CD4-positive, alpha-beta T cell (primary cell): ENCODE data around the gene COX4I1. TPM values are rescaled to one million over a fixed set of nuclear protein-coding genes. Genes with fewer than 3 reads are reported as not detected.

ENCODE experiments used
- ATAC-seq: fragments of 200-7000 bp; cut with Tn5 transposase; one replicate; pipeline ENCODE4 v1.10.0; 2022; ENCODE audit warnings: mild to moderate bottlenecking; ENCODE audit not compliant: poor library complexity
- CTCF ChIA-PET: fragments of 350-600 bp; sonication (Branson Sonifier 250); formaldehyde crosslinking; loops from one replicate; lab custom pipeline; 2021; ENCODE audit warnings: antibody characterized with exemption, inconsistent platforms; lab: Charles Lee
- POLR2A ChIA-PET: fragments of 350-600 bp; sonication (Branson Sonifier 250); formaldehyde crosslinking; loops from one replicate; lab custom pipeline; 2021; ENCODE audit warnings: antibody characterized with exemption, inconsistent platforms; lab: Charles Lee
- DNase-seq, 14 experiments: peaks; one replicate each; pipeline ENCODE4 v3.0.0-alpha.2; 2013 to 2020; ENCODE audit warnings: mixed read lengths in 2 of 14
- H3K27ac ChIP-seq, 2 donors: one replicate each; pipeline versions ENCODE4 v1.5.1 to v1.7.0; 2013; ENCODE audit warnings: low read length in 2 of 2, low read depth in 1 of 2, mild to moderate bottlenecking in 1 of 2
- H3K27me3 ChIP-seq, 2 experiments: 1 replicate in 1 of 2; 2 replicates in 1 of 2; pipeline versions ENCODE4 v1.6.1 to v1.7.0; 2013; ENCODE audit warnings: low read length in 2 of 2, control low read depth in 1 of 2, mild to moderate bottlenecking in 1 of 2, moderate library complexity in 1 of 2; ENCODE audit not compliant: insufficient read depth in 2 of 2, control insufficient read depth in 1 of 2
- H3K36me3 ChIP-seq: one replicate; pipeline ENCODE4 v1.6.1; 2013; ENCODE audit warnings: low read length, control low read depth; ENCODE audit not compliant: insufficient read depth
- H3K4me1 ChIP-seq: one replicate; pipeline ENCODE4 v1.6.1; 2013; ENCODE audit warnings: low read length, control low read depth; ENCODE audit not compliant: insufficient read depth
- H3K4me3 ChIP-seq: one replicate; pipeline ENCODE4 v1.5.1; 2013; ENCODE audit warnings: mild to moderate bottlenecking, low read length, moderate library complexity
- H3K9me3 ChIP-seq, 2 experiments: 1 replicate in 1 of 2; 2 replicates in 1 of 2; pipeline versions ENCODE4 v1.6.1 to v1.7.0; 2013; ENCODE audit warnings: low read length in 2 of 2, mild to moderate bottlenecking in 2 of 2, control low read depth in 1 of 2, moderate library complexity in 1 of 2; ENCODE audit not compliant: control insufficient read depth in 1 of 2, insufficient read depth in 1 of 2
- H3K27ac Mint-ChIP-seq: one replicate; pipeline ENCODE4 v1.8.0; 2020; ENCODE audit warnings: mixed read lengths
- H3K27me3 Mint-ChIP-seq: one replicate; pipeline ENCODE4 v1.8.0; 2021; ENCODE audit warnings: mixed read lengths
- H3K36me3 Mint-ChIP-seq: one replicate; pipeline ENCODE4 v1.8.0; 2021; ENCODE audit warnings: low read depth, mixed read lengths
- H3K4me1 Mint-ChIP-seq: one replicate; pipeline ENCODE4 v1.8.0; 2021; ENCODE audit warnings: low read depth, mixed read lengths
- H3K4me3 Mint-ChIP-seq: one replicate; pipeline ENCODE4 v1.8.0; 2020; ENCODE audit warnings: mild to moderate bottlenecking, mixed read lengths
- H3K9me3 Mint-ChIP-seq: one replicate; pipeline ENCODE4 v1.8.0; 2020; ENCODE audit warnings: mixed read lengths
- CTCF ChIP-seq: fragments of 200-600 bp; IDR thresholded peaks from one replicate; pipeline ENCODE4 v1.8.0; 2022; ENCODE audit warnings: antibody characterized with exemption, mild to moderate bottlenecking
- intact Hi-C, 2 experiments: fragments of 100-400 bp; cut with DNase I in 1 of 2; cut with micrococcal nuclease in 1 of 2; formaldehyde crosslinking; loops; one replicate each; pipeline versions ENCODE4 v1.15.1 to v1.9.0; 2023 to 2025; cut with DNase I, micrococcal nuclease
- total RNA-seq, 174 experiments: library from RNA in 2 of 174; stranded (reverse) in 2 of 174; gene quantifications; one replicate each; pipeline ENCODE4 v1.2.3 and lab custom pipeline; 2021 to 2026

The COX4I1 gene
- total RNA-seq, 2 experiments from 2014 or later: 749 to 750 TPM

DNA sequence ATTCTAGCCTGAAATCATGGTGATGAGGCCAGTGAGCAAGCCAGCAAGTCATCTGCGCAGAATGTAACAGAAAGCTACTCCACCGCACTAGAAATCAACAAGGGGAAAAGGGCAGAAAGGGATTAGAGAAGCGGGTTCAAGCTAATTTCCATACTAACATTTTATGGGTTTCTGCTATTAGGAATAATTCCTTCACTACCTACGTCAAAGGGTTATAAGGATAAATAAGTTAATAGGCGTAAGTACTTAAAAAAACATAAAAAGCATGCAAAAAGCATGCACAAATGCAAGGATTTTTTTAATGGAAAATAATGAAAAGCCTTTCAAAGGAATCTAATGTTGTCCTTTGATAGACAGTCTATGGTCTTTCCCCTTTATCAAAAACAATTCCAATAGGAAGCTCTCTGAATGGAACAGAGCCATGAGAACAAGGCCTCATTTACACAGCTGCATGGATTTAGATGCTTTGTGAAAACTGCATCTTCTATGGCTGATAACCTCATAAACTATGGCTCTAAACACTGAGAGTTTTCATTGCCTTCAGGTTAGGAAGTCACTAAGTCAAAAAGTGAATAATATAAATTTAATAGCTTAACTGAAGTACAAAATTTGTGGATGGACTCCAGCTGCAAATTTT, 5.7 kb upstream of the COX4I1 start:
- H3K36me3 Mint-ChIP-seq: peaks cover 90% of the 10 kb centered on the region
- TF ChIP-seq CTCF: no peak
- no peaks in the 10 kb centered on the region for H3K9me3 Mint-ChIP-seq
- peak overlapping the region; percentile 30 for H3K4me3 Mint-ChIP-seq
- peaks cover 18% of the 10 kb centered on the region for H3K4me1 ChIP-seq
- intact Hi-C loops: loop anchor here in 1 of 2 experiments (10.0 kb wide), 2 partner anchors 761 to 779 kb away; partner anchors contain the start of genes MTHFSD and ZDHHC7
- H3K27me3 ChIP-seq: no peaks in the 10 kb centered on the region
- ChIA-PET POLR2A (no interaction called here), CTCF (no interaction called here)
- peak overlapping the region; percentile 52 for H3K27ac Mint-ChIP-seq
- peaks cover 49% of the 10 kb centered on the region for H3K36me3 ChIP-seq
- H3K4me1 Mint-ChIP-seq: peaks cover 83% of the 10 kb centered on the region
- no peaks in the 10 kb centered on the region for H3K27me3 Mint-ChIP-seq
- no peaks in the 10 kb centered on the region for H3K9me3 ChIP-seq
- no peak overlapping the region for H3K27ac ChIP-seq
- no peak for DNase-seq
- H3K4me3 ChIP-seq: no peak overlapping the region
- ATAC-seq: no peak

GRCh38 chr16:85794696-85795095, 4.8 kb upstream of the COX4I1 start:
- peaks cover 89% of the 10 kb centered on the region for H3K36me3 Mint-ChIP-seq
- ChIA-PET POLR2A (no interaction called here), CTCF (no interaction called here)
- peaks cover 44% of the 10 kb centered on the region for H3K36me3 ChIP-seq
- no peaks in the 10 kb centered on the region for H3K9me3 ChIP-seq
- no peak for DNase-seq
- no peak overlapping the region for H3K27ac ChIP-seq
- no peak overlapping the region for H3K27ac Mint-ChIP-seq
- no peaks in the 10 kb centered on the region for H3K9me3 Mint-ChIP-seq
- TF ChIP-seq CTCF: no peak
- H3K4me3 Mint-ChIP-seq: no peak overlapping the region
- intact Hi-C loops: loop anchor here in 1 of 2 experiments (10.0 kb wide), 2 partner anchors 760 to 780 kb away; partner anchors contain the start of genes MTHFSD and ZDHHC7
- peaks cover 20% of the 10 kb centered on the region for H3K4me1 ChIP-seq
- no peak for ATAC-seq
- H3K4me1 Mint-ChIP-seq: peaks cover 77% of the 10 kb centered on the region
- H3K4me3 ChIP-seq: no peak overlapping the region
- H3K27me3 ChIP-seq: no peaks in the 10 kb centered on the region
- no peaks in the 10 kb centered on the region for H3K27me3 Mint-ChIP-seq

GRCh38 chr16:85796152-85796551, 3.3 kb upstream of the COX4I1 start:
- peak overlapping the region; percentile 63 for H3K4me3 Mint-ChIP-seq
- no peaks in the 10 kb centered on the region for H3K27me3 Mint-ChIP-seq
- POLR2A ChIA-PET: no interaction called here
- H3K4me1 Mint-ChIP-seq: peaks cover 77% of the 10 kb centered on the region
- no peak for DNase-seq
- peaks cover 30% of the 10 kb centered on the region for H3K4me1 ChIP-seq
- H3K27me3 ChIP-seq: no peaks in the 10 kb centered on the region
- peaks cover 47% of the 10 kb centered on the region for H3K36me3 ChIP-seq
- H3K27ac Mint-ChIP-seq: peak overlapping the region; percentile 99
- no peak overlapping the region for H3K4me3 ChIP-seq
- ATAC-seq: no peak
- H3K36me3 Mint-ChIP-seq: peaks cover 89% of the 10 kb centered on the region
- H3K9me3 ChIP-seq: no peaks in the 10 kb centered on the region
- CTCF ChIA-PET: no interaction called here
- TF ChIP-seq CTCF: no peak
- H3K27ac ChIP-seq: no peak overlapping the region
- intact Hi-C loops: loop anchor here in 1 of 2 experiments (10.0 kb wide), 2 partner anchors 759 to 781 kb away; partner anchors contain the start of genes MTHFSD and ZDHHC7
- H3K9me3 Mint-ChIP-seq: no peaks in the 10 kb centered on the region
